ELR (cell line): ENCODE data around the gene KCNQ1.

Experiments
- DNase-seq: peaks from one replicate; pipeline ENCODE4 v3.0.0-alpha.2; 2015; ENCODE audit warnings: low read depth

The KCNQ1 gene

GRCh38 chr11:2716376-2717095 lies 271.7 kb downstream of the KCNQ1 start:
- no peak for DNase-seq

- DNase-seq: no peak
These were observed 272.9 kb downstream of the KCNQ1 start for GRCh38 chr11:2717561-2718325.

- no peak for DNase-seq
These were observed 274.1 kb downstream of the KCNQ1 start for GRCh38 chr11:2718817-2719438.

- no peak for DNase-seq
These were observed 275.2 kb downstream of the KCNQ1 start for GRCh38 chr11:2719831-2720590.

- no peak for DNase-seq
These were observed 276.6 kb downstream of the KCNQ1 start for GRCh38 chr11:2721210-2721916.

DNA sequence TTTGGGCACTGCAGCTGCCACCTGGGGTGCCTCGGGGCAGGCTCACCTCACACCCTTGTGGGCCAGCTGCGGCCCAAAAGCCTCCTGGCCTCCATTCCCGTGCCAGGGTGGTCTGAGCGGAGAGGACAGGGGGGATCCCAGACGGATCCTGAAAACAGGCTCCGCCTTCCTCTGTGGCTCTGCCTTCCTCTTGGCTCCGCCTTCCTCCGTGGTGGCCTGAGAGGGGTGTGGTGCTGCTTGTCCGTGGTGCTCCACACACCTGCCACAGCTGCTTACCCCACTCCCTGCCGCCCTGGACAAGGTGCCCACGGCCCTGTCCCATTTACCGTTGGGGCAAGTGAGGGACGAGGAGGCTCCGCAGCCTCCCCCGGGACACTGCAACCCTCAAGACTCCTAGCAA lies 278.1 kb downstream of the KCNQ1 start:
- no peak for DNase-seq

DNA sequence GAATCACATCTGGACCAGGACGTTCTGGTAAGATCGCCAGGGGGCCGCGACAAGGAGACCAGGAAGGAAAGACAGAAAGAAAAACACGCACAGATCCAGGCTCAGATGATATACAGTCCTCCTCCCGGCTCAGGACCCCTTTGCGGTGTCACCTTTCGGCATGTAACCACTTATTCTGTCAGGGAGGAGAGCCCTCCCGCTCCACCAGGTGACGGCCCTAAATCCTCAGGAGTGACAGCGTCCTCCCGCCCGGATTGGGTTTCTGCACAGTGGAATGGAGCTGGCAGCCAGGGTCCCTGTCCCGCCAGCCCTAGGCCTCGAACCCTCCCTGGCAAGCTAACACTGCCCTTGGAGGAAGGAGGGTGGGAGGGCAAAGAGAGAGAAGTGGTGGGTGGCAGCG lies 279.3 kb downstream of the KCNQ1 start:
- no peak for DNase-seq

GRCh38 chr11:2724653-2725367 lies 280.0 kb downstream of the KCNQ1 start:
- no peak for DNase-seq

- DNase-seq: no peak
These were observed 280.8 kb downstream of the KCNQ1 start for GRCh38 chr11:2725368-2726300.

- no peak for DNase-seq
These were observed 282.2 kb downstream of the KCNQ1 start for GRCh38 chr11:2726964-2727363.

- no peak for DNase-seq
These were observed 283.4 kb downstream of the KCNQ1 start for GRCh38 chr11:2728128-2728662.

GRCh38 chr11:2728663-2729332 lies 284.0 kb downstream of the KCNQ1 start:
- DNase-seq: no peak

DNA sequence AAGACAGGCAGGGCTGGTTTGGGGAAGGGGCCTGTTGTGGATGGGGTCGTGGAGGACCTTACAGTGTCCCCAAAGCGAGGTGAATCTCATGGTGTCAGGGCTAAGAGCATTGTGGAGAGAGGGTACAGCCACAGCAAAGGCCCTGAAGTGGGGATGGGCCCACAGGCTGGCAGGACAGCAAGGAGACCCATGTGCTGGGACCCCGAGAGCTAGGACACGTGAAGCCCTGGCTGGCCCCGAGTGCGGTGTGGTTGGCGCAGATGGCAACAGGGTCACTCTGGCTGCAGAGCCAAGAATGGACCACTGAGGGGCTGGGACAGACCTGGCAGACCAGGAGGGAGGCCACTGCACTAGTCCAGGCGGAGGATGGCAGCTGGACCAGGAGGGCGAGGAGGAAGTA lies 285.0 kb downstream of the KCNQ1 start:
- no peak for DNase-seq

- DNase-seq: no peak
These were observed 285.7 kb downstream of the KCNQ1 start for GRCh38 chr11:2730272-2731129.

DNA sequence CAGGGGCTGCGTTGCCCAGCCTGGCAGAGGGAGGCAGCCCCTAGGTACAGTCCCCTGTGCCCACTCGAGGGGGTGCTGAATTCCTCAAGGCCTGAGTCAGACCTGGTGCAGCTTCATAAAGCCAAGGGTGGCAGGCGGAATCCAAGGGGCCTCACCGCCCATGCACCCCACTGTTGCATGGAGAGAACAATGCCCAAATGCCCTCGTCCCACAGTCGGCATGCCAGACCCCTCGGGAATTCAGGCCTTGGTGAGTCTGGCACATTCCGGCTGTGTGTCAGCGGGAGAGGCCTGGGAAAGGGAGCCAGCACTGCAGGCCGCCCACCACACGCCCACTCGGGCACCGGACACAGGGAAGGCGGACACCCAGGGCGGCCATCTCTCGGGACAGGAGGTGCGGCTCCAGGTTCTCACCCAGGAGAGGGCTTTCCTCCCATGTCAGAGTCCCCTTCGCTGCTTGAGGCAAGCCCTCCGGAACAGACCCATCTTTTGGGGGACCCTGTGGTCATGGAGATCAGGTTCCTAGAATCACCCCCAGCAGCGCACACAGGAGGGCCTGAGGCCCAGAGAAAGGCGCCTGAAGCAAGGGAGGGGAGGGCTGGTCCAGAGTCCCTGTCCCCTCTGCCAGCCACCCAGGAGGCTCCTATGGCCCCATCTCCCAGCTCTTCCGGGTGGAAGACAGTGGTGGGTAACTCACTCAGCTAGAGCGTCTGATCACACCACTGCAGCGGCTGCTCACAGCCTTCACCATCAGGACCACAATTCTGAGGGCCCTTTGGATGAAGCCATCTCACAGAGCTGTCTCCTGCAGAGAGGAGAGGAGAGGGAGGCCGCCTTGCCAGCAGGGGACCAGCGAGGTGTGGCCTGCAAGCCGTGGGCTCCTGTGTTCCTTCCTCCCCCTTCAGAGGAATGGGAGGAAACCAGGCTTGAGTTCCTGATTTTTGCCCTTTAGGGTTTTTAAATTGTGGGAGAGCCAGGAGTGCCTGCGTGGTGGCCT lies 286.6 kb downstream of the KCNQ1 start:
- DNase-seq: no peak

GRCh38 chr11:2732261-2732939 lies 287.6 kb downstream of the KCNQ1 start:
- DNase-seq: no peak
